OCI-LY3 (cell line): Measurements from ENCODE around the gene JADE1.

Source experiments
- EZH2phosphoT487 ChIP-seq: fragments of 200-600 bp; shearing (Covaris generic); IDR thresholded peaks from 2 replicates; pipeline ENCODE4 v1.6.1; 2018; ENCODE audit warnings: antibody characterized with exemption, mixed run types, low read depth
- TF ChIP-seq, protein P1 (sequence below): fragments of 200-600, 300-600 bp; sonication (generic); IDR thresholded peaks from 2 replicates; pipeline ENCODE4 v1.5.1; 2014; ENCODE audit warnings: antibody characterized with exemption, low read length, low read depth

DNA sequence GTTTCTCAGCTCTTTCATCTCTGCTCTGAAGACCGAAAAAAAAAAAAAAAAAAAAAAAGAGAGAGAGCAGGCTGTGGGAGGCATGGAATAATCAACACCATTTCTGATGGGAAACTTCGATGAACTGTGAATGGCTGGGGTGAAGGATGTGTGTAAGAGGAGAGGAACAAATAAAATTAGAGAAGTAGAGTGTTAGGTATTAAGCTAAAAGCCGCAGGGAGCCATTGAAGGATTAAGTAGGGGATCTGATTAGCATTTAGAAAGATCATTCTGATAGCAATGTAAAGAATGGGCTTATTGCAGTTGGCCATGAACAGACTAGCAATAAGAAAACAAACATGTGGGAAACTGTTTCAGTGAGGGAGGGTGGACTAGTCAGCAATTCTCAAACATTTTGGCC, 33.6 kb upstream of the JADE1 start:
- TF ChIP-seq, protein P1, sequence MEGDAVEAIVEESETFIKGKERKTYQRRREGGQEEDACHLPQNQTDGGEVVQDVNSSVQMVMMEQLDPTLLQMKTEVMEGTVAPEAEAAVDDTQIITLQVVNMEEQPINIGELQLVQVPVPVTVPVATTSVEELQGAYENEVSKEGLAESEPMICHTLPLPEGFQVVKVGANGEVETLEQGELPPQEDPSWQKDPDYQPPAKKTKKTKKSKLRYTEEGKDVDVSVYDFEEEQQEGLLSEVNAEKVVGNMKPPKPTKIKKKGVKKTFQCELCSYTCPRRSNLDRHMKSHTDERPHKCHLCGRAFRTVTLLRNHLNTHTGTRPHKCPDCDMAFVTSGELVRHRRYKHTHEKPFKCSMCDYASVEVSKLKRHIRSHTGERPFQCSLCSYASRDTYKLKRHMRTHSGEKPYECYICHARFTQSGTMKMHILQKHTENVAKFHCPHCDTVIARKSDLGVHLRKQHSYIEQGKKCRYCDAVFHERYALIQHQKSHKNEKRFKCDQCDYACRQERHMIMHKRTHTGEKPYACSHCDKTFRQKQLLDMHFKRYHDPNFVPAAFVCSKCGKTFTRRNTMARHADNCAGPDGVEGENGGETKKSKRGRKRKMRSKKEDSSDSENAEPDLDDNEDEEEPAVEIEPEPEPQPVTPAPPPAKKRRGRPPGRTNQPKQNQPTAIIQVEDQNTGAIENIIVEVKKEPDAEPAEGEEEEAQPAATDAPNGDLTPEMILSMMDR, result no peak
- no peak for TF ChIP-seq EZH2phosphoT487
